Activated T-helper 17 cell treated with anti-CD3 and anti-CD28 coated beads, Interleukin-2, amount 50 U/mL, for 72 hours (primary cell): Measurements from ENCODE around the gene ELK1. TPM values are rescaled to one million over a fixed set of nuclear protein-coding genes. Genes with fewer than 3 reads are reported as not detected.
A peak's percentile ranks its signal among the peaks of the same experiment; 100 is the strongest.
"Not testable (repeated sequence)": the region's sequence is repeated elsewhere in the genome, so short reads cannot be mapped to it uniquely, and the experiment has no call there.

Source experiments
- ATAC-seq: fragments of 150-1000 bp; cut with Tn5 transposase; replicated peaks from 2 replicates; pipeline ENCODE4 v1.10.0; 2021; ENCODE audit warnings: mild to moderate bottlenecking, moderate library complexity
- H3K27ac Mint-ChIP-seq: one replicate; pipeline ENCODE4 v1.8.0; 2022; ENCODE audit warnings: mixed read lengths
- H3K27me3 Mint-ChIP-seq: one replicate; pipeline ENCODE4 v1.8.0; 2022; ENCODE audit warnings: mixed read lengths
- H3K36me3 Mint-ChIP-seq: one replicate; pipeline ENCODE4 v1.8.0; 2022; ENCODE audit warnings: low read depth, mild to moderate bottlenecking, mixed read lengths
- H3K4me1 Mint-ChIP-seq: one replicate; pipeline ENCODE4 v1.8.0; 2022; ENCODE audit warnings: mixed read lengths
- H3K4me3 Mint-ChIP-seq: one replicate; pipeline ENCODE4 v1.8.0; 2022; ENCODE audit warnings: mild to moderate bottlenecking, mixed read lengths
- H3K9me3 Mint-ChIP-seq: one replicate; pipeline ENCODE4 v1.8.0; 2022; ENCODE audit warnings: mixed read lengths
- total RNA-seq, 2 donors: library from RNA; stranded (reverse); gene quantifications; one replicate each; pipeline ENCODE4 v1.2.3, GENCODE V29; 2022

Gene ELK1, protein sequence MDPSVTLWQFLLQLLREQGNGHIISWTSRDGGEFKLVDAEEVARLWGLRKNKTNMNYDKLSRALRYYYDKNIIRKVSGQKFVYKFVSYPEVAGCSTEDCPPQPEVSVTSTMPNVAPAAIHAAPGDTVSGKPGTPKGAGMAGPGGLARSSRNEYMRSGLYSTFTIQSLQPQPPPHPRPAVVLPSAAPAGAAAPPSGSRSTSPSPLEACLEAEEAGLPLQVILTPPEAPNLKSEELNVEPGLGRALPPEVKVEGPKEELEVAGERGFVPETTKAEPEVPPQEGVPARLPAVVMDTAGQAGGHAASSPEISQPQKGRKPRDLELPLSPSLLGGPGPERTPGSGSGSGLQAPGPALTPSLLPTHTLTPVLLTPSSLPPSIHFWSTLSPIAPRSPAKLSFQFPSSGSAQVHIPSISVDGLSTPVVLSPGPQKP
- total RNA-seq: 10 to 100 TPM; 77.8 to 95.9 TPM

DNA sequence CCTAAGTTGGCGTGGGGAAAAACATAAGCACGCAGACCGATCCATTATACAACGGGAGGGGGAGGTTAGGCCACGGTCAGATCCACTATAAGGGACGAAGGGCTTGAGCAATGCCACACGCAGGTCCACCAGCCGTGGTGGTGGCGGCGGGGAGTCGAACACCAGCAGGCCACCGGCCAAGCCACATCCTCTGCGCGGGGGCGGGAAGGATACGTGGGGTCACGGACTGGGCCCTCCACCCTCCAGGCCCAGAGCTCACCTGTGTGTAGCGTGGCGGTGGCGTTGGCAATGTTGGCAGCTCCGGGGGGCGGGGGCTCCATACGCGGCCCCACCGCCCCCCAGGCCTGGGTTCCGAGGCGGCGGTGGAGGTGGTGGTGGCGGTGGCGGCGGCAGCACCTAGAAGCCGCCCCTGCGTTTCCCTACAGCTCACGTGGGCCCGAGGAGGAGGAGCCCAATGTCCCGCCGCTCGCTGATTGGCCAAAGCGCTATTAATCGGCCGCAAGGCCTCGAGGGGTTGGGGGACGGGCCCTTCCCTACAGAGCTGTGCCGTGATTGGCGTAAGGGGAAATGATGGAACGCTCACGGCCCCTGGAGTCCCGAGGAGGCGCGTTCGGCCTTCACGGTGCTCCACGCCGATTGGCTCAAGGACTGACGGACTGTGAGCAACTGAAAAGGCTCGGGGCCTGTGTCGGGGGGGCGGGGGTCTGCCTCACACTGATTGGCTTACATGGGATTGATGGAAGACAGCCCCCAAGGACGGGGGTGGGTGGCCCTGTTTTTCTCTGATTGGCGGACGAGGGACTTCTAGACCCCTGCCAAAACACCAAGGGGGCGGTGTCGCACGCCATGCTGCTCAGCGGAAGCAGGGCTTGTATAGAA lies at the start of gene ELK1:
Gene ELK1, minus strand, starts transcription at position 400 of the 879 bp plus-strand sequence. CDS start 9,122 bp downstream, outside the sequence.
- peaks cover 96% of the 10 kb centered on the region for H3K36me3 Mint-ChIP-seq
- no peaks in the 10 kb centered on the region for H3K27me3 Mint-ChIP-seq
- peaks cover 20% of the 10 kb centered on the region for H3K4me1 Mint-ChIP-seq
- H3K4me3 Mint-ChIP-seq: peak within 1 kb of the TSS; percentile 96
- ATAC-seq: peak; percentile 93
- H3K9me3 Mint-ChIP-seq: no peaks in the 10 kb centered on the region
- H3K27ac Mint-ChIP-seq: peak within 1 kb of the TSS; percentile 94

DNA sequence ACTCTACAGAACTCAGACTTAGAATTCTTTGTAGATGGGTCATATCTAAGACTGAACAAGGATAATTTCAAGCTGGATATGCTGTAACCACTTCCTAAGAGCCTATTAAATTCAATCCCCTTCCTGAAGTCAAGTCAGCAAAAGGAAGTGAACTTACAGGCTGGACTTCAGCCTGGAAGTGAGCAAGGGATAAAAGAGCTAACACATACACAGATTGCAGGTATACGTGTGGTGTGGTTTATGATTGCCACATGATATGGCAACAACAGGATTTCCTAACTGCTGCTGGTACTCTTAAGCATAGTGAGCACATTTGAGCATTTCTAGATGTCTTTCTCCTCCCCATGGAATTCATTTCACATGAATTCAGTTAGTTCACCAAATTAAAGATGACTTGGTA lies 46.8 kb upstream of the ELK1 start:
- no peak for ATAC-seq
- Mint-ChIP-seq H3K27ac (no peak overlapping the region), H3K36me3 (no peaks in the 10 kb centered on the region), H3K4me1 (no peaks in the 10 kb centered on the region), H3K9me3 (no peaks in the 10 kb centered on the region), H3K27me3 (no peaks in the 10 kb centered on the region), H3K4me3 (no peak overlapping the region)

DNA sequence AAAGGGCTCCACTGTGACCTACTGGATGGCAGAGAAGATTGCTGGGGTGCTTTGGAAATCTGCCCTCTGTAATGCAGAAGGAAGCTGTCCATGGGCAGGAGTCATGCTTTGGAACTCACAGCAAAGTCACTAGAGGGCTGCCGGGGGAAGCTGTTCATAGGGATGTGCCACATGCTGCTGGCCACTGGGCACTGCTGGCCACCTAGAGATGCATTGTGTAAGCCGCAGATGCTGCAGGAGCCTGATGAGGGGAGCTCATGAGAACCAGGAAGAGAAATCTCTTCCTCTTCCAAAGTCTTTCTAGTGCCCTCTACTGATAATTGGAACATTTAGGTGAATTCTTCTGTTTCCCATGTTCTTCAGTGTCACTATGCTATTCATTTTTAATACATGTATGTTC lies 39.8 kb upstream of the ELK1 start:
- Mint-ChIP-seq H3K27ac (no peak overlapping the region), H3K27me3 (peaks cover 5% of the 10 kb centered on the region), H3K36me3 (no peaks in the 10 kb centered on the region), H3K4me1 (no peaks in the 10 kb centered on the region), H3K9me3 (no peaks in the 10 kb centered on the region), H3K4me3 (no peak overlapping the region)
- ATAC-seq: no peak

DNA sequence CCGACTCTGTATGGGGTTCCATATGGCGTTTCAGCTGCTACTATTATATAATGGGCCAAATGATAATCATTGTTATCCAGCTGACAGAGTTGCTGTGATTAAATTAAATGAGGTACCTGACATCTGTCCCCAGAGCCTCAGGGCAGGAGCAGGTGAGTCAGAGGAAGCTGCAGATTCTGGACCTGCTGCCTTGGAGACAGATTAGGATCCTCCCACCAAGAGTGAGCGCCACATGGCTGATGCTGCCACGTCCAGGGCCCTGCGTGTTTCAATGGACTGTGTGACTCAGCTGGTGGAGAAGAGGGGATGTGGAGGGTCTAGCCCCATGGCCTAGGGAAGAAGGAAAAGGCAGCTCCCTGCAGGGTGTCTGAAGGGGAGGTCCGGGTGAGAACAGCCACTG lies 36.9 kb upstream of the ELK1 start:
- ATAC-seq: no peak
- H3K36me3 Mint-ChIP-seq: no peaks in the 10 kb centered on the region
- peaks cover 11% of the 10 kb centered on the region for H3K27me3 Mint-ChIP-seq
- no peak overlapping the region for H3K4me3 Mint-ChIP-seq
- H3K4me1 Mint-ChIP-seq: no peaks in the 10 kb centered on the region
- no peak overlapping the region for H3K27ac Mint-ChIP-seq
- no peaks in the 10 kb centered on the region for H3K9me3 Mint-ChIP-seq

DNA sequence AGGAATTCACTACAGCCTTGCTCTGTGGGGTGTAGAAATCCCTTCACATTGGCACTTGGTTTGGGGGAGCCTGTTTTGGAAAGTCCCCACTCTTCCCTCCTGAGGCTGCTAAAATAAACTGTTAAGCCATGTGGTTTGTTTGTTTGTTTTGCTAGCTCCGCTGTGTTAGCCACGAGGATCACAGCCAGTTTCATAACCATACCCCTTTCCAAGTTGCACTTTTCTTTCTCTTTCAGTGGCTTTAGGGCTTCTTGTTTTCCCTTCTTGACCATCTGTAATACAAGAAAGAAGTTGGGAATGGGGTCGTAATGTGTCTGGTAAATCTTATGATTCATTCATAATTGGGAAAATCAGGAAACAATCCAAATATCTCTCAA lies 33.5 kb upstream of the ELK1 start:
- Mint-ChIP-seq H3K9me3 (no peaks in the 10 kb centered on the region), H3K4me3 (no peak overlapping the region), H3K27me3 (peaks cover 12% of the 10 kb centered on the region), H3K4me1 (no peaks in the 10 kb centered on the region), H3K36me3 (no peaks in the 10 kb centered on the region), H3K27ac (no peak overlapping the region)
- ATAC-seq: no peak

DNA sequence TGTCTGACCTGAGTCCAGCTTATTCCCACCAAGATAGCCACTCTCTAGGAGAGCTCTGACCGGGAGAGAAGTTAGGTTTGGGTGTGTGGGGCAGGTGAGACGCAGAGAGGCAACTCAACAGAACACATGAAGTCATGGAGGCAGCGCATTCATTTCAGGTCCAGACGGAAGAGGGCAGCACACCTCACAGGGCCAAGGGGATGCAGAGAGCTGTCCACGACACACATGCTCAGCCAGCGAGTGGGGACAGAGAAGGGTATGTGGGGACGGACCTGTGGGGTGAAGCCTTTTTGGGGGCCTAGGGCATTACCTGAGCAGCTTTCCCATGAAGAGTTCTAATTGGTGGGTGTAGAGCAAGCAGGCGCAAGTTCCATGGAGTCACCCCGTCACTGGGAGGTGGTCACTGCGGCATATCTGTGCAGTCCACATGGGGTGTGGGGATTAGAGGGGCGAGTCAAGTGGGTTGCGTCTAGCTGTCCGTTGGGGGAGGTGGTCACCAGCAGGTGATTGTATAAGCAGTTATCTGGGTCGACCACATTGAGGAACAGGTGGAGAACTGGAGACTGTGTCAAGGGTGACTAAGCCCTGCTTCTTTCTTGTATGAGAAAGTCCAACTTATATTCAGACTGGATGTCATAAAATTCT lies 32.9 kb upstream of the ELK1 start:
- H3K4me3 Mint-ChIP-seq: no peak overlapping the region
- H3K4me1 Mint-ChIP-seq: no peaks in the 10 kb centered on the region
- H3K27ac Mint-ChIP-seq: no peak overlapping the region
- no peaks in the 10 kb centered on the region for H3K36me3 Mint-ChIP-seq
- H3K27me3 Mint-ChIP-seq: peaks cover 12% of the 10 kb centered on the region
- ATAC-seq: no peak
- H3K9me3 Mint-ChIP-seq: no peaks in the 10 kb centered on the region

DNA sequence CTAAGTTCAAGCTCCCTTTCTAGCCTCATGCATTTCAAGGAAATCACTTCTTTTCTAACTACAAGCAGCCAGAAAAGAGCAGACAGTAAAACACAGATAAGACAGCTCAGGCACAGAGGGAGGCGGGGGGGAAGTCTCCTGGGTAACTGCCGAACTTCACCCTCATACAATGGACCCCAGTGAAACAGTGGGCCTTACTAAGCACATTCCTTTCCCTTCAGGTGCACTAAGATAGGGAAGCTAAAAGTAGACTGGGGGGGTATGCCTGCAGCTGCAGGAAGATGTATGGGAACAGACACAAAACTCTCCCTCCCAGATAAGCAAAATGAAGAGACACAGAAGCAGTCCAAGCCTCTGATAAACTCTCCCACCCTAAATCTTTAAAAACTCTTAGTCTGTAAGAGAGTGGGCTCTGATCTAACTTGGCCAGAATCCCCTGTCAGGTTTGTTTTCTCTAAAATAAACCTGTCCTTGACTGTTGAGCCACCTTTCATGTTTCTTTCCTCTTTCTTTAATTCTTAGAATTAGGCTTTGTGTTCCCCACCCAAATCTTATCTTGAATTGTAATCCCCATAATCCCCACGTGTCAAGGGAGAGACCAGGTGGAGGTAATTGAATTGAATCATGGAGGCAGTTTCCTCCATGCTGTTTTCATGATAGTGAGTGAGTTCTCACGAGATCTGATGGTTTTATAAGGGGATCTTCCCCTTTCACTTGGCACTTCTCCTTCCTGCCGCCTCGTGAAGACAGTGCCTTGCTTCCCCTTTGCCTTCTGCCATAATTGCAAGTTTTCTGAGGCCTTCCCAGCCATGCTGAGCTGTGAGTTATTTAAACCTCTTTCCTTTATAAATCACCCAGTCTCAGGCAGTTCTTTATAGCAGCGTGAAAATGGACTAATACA lies 25.8 kb upstream of the ELK1 start:
- H3K27ac Mint-ChIP-seq, H3K9me3 Mint-ChIP-seq, H3K4me3 Mint-ChIP-seq, ATAC-seq, H3K4me1 Mint-ChIP-seq, H3K27me3 Mint-ChIP-seq, H3K36me3 Mint-ChIP-seq: not testable (repeated sequence)

DNA sequence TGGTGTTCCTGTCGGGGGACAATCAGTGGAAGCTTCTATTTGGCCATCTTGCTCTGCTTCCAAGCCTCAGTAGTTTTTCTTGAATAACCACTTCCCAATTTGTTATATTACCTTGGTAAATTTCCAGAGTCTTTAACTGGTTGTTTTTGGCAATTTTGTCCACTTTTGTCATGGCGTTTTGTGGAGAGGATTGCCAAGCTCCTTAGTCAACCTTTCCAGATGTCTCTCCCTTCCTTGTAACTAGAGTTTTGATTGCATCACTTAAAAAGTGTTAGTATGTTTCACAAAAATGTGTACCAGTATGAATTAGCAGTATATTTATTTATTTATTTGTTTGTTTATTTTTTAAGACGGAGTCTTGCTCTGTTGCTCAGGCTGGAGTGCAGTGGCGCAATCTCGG lies 24.4 kb upstream of the ELK1 start:
- Mint-ChIP-seq H3K27me3 (peaks cover 4% of the 10 kb centered on the region), H3K27ac (no peak overlapping the region), H3K36me3 (no peaks in the 10 kb centered on the region), H3K4me3 (no peak overlapping the region), H3K4me1 (no peaks in the 10 kb centered on the region), H3K9me3 (no peaks in the 10 kb centered on the region)
- ATAC-seq: no peak

DNA sequence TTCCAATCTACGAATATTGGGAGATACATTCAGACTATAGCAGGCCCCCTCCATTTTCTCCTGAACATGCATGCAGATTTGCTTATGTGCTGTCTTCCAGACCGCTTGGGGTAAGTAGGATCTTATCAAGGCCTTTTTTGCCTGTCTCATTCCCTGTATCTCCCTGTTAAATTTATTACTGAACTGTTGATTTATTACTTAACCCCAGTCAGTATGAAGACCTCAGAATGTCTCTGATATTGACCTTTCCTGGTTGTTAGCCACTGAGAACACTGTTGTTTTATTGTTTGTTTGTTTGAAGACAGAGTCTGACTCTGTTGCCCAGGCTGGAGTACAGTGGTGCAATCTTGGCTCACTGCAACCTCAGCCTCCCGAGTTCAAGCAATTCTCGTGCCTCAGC lies 15.4 kb upstream of the ELK1 start:
- H3K9me3 Mint-ChIP-seq, H3K27ac Mint-ChIP-seq, ATAC-seq, H3K27me3 Mint-ChIP-seq, H3K36me3 Mint-ChIP-seq, H3K4me3 Mint-ChIP-seq: not testable (repeated sequence)
- peaks cover 13% of the 10 kb centered on the region for H3K4me1 Mint-ChIP-seq

DNA sequence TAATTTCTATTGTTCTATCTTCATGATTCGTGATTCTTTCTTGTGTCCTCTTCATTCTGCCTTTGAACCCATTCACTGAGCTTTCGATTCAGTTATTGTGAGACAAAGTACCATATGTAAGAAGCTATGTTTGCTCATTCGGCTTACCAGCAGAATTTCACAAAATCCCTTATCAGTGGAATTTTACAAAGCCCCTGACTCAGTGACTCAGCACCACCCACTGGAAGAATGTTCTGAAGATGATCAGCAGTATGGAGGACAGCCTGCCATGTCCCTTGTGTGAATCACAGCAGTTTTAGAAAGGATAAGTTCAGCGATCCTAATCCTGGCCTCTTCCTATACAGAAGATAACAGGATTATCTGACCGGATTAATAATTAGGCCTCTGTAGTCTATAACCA lies 14.4 kb upstream of the ELK1 start:
- no peak for ATAC-seq
- peak overlapping the region; percentile 21 for H3K4me3 Mint-ChIP-seq

DNA sequence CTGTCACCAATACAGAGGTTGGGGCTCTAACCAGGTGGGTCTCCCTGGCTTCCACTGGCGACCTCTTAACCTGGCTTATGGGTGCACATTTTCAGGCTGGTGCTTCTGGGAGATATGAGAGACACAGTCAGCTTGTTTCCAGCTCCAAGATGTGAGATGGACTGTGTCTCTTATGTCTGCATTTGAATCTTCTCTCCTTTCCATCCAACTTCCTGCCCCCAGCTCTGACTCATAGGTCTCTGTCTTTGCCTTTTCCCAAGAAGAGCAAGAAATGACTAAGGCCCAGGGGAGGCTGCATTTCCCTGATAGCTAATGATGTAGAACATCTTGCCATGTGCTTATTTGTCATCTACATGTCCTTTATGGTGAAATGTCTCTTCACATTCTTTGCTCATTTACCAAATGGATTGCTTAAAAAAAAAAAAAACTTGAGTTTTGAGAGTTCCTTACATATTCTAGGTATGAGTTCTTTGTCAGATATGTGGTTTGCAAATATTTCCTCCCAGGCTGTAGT lies 11.8 kb upstream of the ELK1 start:
- ATAC-seq: peak; percentile 53
- Mint-ChIP-seq H3K27ac (peak overlapping the region; percentile 90), H3K4me1 (peaks cover 13% of the 10 kb centered on the region), H3K9me3 (peaks cover 4% of the 10 kb centered on the region), H3K27me3 (no peaks in the 10 kb centered on the region), H3K36me3 (peaks cover 22% of the 10 kb centered on the region), H3K4me3 (peak overlapping the region; percentile 74)

More for the DNA sequence above, 14.4 kb upstream of the ELK1 start:
- Mint-ChIP-seq H3K4me1 (peaks cover 13% of the 10 kb centered on the region), H3K9me3 (no peaks in the 10 kb centered on the region), H3K36me3 (no peaks in the 10 kb centered on the region), H3K27ac (peak overlapping the region; percentile 53), H3K27me3 (no peaks in the 10 kb centered on the region)

DNA sequence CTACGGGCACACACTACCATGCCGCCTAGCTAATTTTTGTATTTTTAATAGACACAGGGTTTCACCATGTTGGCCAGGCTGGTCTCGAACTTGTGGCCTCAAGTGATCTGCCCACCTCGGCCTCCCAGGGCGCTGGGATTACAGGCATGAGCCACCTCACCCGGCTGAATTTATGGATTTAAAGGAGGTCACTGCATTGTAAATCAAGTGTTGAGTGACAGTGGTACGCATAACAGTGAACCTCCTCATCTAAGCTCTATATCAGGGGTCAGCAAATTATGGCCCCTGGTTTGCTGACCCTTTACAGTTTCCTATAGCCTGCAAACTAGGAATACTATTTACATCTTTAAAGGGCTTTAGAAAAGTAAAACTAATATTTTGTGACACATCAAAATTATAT lies 11.2 kb upstream of the ELK1 start:
- H3K4me3 Mint-ChIP-seq: peak overlapping the region; percentile 74
- no peak for ATAC-seq
- H3K9me3 Mint-ChIP-seq: peaks cover 4% of the 10 kb centered on the region
- peaks cover 13% of the 10 kb centered on the region for H3K4me1 Mint-ChIP-seq
- H3K27ac Mint-ChIP-seq: no peak overlapping the region
- peaks cover 29% of the 10 kb centered on the region for H3K36me3 Mint-ChIP-seq
- H3K27me3 Mint-ChIP-seq: no peaks in the 10 kb centered on the region

DNA sequence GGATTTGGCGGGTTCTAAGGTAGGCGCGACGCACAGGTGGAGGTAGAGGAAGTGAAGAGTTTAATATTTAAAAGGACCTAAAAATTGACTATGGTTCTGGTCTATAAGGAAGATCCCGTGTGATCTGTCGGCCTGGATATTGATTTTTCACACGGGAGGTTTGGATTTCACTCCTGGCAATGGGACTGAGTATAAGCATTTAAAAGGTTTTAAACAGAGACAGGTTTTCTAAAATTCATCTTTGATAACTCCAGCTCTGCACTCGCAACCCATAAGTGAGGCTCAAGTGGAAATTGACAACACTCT lies 9.0 kb upstream of the ELK1 start:
- peak overlapping the region; percentile 97 for H3K27ac Mint-ChIP-seq
- no peaks in the 10 kb centered on the region for H3K27me3 Mint-ChIP-seq
- H3K4me1 Mint-ChIP-seq: peaks cover 8% of the 10 kb centered on the region
- peaks cover 4% of the 10 kb centered on the region for H3K9me3 Mint-ChIP-seq
- no peak for ATAC-seq
- H3K4me3 Mint-ChIP-seq: peak overlapping the region; percentile 91
- peaks cover 50% of the 10 kb centered on the region for H3K36me3 Mint-ChIP-seq
